ENCODE data around the gene FAM193B.

- no peak; the same call in 1 of the 2 replicates for TF ChIP-seq CTCF (IDR thresholded peaks at IDR 0.05)
- TF ChIP-seq POLR2AphosphoS5 (IDR thresholded peaks at IDR 0.05; ENCODE audit: low read depth, low read length), result no peak
- TF ChIP-seq SIN3A (IDR thresholded peaks at IDR 0.05; ENCODE audit: borderline replicate concordance, insufficient read depth, low read depth, low read length), result no peak
- TF ChIP-seq REST (IDR thresholded peaks at IDR 0.05; ENCODE audit: insufficient read depth in 1 of 2, low read depth in 2 of 2, low read length in 1 of 2), result no peak
- no peak for TF ChIP-seq TCF7L2 (IDR thresholded peaks at IDR 0.05; ENCODE audit: low read depth, low read length)
These were observed 66.4 kb downstream of the FAM193B start for GRCh38 chr5:177487975-177488374.

Measured in Panc1 (cell line).